SU-DHL-6 (cell line): ENCODE data around the gene HOXA5.

Experiments
- H2AFZ ChIP-seq: fragments of 200-600 bp; sonication (generic); 2 replicates; pipeline ENCODE4 v1.6.1; 2014; ENCODE audit warnings: low read depth, mild to moderate bottlenecking, moderate library complexity, mixed read lengths, antibody characterized with exemption, low read length; ENCODE audit not compliant: severe bottlenecking
- H3F3A ChIP-seq: fragments of 200-600 bp; shearing (Covaris generic); 2 replicates; pipeline ENCODE4 v1.6.0; 2016; ENCODE audit warnings: antibody characterized with exemption, mild to moderate bottlenecking; ENCODE audit not compliant: insufficient read depth
- H3K27ac ChIP-seq: fragments of 200-600 bp; sonication (generic); 2 replicates; pipeline ENCODE4 v1.5.1; 2016; ENCODE audit warnings: low read depth, mild to moderate bottlenecking, low read length, moderate library complexity, mixed read lengths
- H3K27me3 ChIP-seq: fragments of 200-600 bp; sonication (generic), shearing (Covaris generic); 2 replicates; pipeline ENCODE4 v1.6.0; 2014; ENCODE audit warnings: mild to moderate bottlenecking, low read length
- H3K36me3 ChIP-seq: fragments of 200-600 bp; sonication (generic); 2 replicates; pipeline ENCODE4 v1.6.1; 2014; ENCODE audit warnings: mild to moderate bottlenecking, low read length, mixed read lengths
- H3K4me2 ChIP-seq: fragments of 300-600, 200-600 bp; shearing (Covaris generic), sonication (generic); 2 replicates; pipeline ENCODE4 v1.6.0; 2014; ENCODE audit warnings: low read length, low read depth, mild to moderate bottlenecking; ENCODE audit not compliant: poor library complexity, severe bottlenecking
- H3K4me3 ChIP-seq: fragments of 200-600 bp; sonication (generic); 2 replicates; pipeline ENCODE4 v1.5.1; 2014; ENCODE audit warnings: antibody characterized with exemption, low read length, mild to moderate bottlenecking, mixed read lengths; ENCODE audit not compliant: insufficient read depth, poor library complexity, severe bottlenecking
- H3K79me2 ChIP-seq: fragments of 200-600 bp; sonication (generic); 2 replicates; pipeline ENCODE4 v1.6.1; 2014; ENCODE audit warnings: mild to moderate bottlenecking, low read length, moderate library complexity; ENCODE audit not compliant: insufficient read depth
- H3K9ac ChIP-seq: fragments of 200-600 bp; sonication (generic); 2 replicates; pipeline ENCODE4 v1.7.0; 2014; ENCODE audit warnings: mild to moderate bottlenecking, low read length
- H3K9me2 ChIP-seq: fragments of 200-600 bp; sonication (generic); replicated peaks from 2 replicates; pipeline ENCODE4 v1.6.1; 2014; ENCODE audit warnings: low read length; ENCODE audit not compliant: insufficient read depth
- H3K9me3 ChIP-seq: fragments of 200-600 bp; sonication (generic); 2 replicates; pipeline ENCODE4 v1.6.1; 2014; ENCODE audit warnings: low read length, mixed read lengths; ENCODE audit not compliant: insufficient read depth
- H4K20me1 ChIP-seq: fragments of 200-600 bp; sonication (generic); 2 replicates; pipeline ENCODE4 v1.6.1; 2014; ENCODE audit warnings: low read depth, mild to moderate bottlenecking, antibody characterized with exemption, low read length, moderate library complexity, mixed read lengths
- EZH2phosphoT487 ChIP-seq: fragments of 200-600 bp; sonication (generic), shearing (Covaris generic); conservative IDR thresholded peaks from 2 replicates; pipeline ENCODE4 v1.6.1; 2018; ENCODE audit warnings: mild to moderate bottlenecking, antibody characterized with exemption, low read length, moderate library complexity, mixed read lengths
- TF ChIP-seq, protein P1 (sequence below): fragments of 200-600 bp; sonication (generic); IDR thresholded peaks from one replicate; pipeline ENCODE4 v1.5.1; 2017; ENCODE audit warnings: antibody characterized with exemption, mild to moderate bottlenecking, low read length, moderate library complexity; ENCODE audit not compliant: insufficient read depth, poor library complexity, severe bottlenecking

HOXA5 gene

DNA sequence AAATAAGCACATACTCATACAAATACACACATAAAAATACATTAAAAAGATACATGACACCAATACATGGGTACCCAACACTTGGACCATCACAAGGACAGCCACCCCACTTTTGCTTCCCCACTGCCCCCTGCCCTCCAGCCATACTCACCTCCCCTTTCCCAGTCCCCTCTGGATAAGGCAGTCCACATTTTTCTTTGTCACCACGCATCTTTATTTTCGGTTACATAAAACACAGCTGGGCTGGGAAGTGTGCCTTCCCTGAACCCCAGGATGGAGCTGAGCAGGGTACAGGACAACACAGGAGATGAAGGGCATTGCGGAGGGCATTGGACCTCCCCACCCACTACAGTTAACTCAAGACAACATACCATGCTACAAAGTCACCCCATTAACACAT lies 10.0 kb upstream of the HOXA5 start:
- Histone ChIP-seq H3K9me2 (no peaks in the 10 kb centered on the region), H3K4me2 (no peak overlapping the region), H3K27ac (no peak overlapping the region), H3K79me2 (peaks cover 19% of the 10 kb centered on the region; the same call in 1 of the 2 replicates), H4K20me1 (no peaks in the 10 kb centered on the region), H3K27me3 (no peaks in the 10 kb centered on the region), H2AFZ (no peak overlapping the region), H3F3A (peaks cover 8% of the 10 kb centered on the region; the same call in 1 of the 2 replicates), H3K9me3 (no peaks in the 10 kb centered on the region), H3K9ac (no peak overlapping the region), H3K4me3 (no peak overlapping the region), H3K36me3 (0 out of 2 replicates have a peak, but pooled peaks cover 4% of the 10 kb centered on the region)
- TF ChIP-seq, protein P1, sequence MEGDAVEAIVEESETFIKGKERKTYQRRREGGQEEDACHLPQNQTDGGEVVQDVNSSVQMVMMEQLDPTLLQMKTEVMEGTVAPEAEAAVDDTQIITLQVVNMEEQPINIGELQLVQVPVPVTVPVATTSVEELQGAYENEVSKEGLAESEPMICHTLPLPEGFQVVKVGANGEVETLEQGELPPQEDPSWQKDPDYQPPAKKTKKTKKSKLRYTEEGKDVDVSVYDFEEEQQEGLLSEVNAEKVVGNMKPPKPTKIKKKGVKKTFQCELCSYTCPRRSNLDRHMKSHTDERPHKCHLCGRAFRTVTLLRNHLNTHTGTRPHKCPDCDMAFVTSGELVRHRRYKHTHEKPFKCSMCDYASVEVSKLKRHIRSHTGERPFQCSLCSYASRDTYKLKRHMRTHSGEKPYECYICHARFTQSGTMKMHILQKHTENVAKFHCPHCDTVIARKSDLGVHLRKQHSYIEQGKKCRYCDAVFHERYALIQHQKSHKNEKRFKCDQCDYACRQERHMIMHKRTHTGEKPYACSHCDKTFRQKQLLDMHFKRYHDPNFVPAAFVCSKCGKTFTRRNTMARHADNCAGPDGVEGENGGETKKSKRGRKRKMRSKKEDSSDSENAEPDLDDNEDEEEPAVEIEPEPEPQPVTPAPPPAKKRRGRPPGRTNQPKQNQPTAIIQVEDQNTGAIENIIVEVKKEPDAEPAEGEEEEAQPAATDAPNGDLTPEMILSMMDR, result no peak
- no peak for TF ChIP-seq EZH2phosphoT487

DNA sequence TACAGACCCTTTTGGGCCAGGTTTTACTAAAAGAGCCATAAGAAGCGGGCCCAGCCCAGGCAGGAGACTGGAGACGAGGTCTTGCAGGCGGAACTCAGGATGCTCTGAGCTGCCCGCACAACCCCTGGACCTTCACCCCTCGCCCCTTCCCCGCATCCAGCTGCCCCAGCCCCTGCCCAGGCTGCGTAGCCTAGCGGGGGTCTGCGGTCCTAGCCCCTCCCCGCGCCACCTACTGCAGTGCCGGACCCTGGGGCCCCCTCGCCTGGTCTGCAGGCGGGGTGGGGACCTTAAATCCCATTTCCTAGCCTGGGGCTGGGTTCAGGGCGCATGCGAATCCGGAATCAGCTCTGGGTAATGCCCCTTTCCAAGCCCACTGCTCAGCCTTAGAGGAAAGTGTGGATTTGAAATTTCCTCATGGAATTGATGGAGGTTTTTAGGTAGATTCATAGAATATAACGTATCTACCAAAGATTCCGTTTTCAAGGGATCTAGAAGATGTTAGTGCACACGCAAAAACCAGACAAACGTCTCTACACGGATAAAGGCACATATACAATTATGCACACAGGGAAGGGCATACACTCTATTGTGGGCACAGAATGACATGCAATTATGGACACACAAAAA lies 9.4 kb upstream of the HOXA5 start:
- H3K9ac ChIP-seq, result no peak overlapping the region
- no peak overlapping the region for H3K4me2 ChIP-seq
- H3K9me2 ChIP-seq, result no peaks in the 10 kb centered on the region
- H4K20me1 ChIP-seq, result no peaks in the 10 kb centered on the region
- H2AFZ ChIP-seq, result no peak overlapping the region
- H3K36me3 ChIP-seq, result 0 out of 2 replicates have a peak, but pooled peaks cover 4% of the 10 kb centered on the region
- H3K4me3 ChIP-seq, result no peak overlapping the region
- no peaks in the 10 kb centered on the region for H3K27me3 ChIP-seq
- H3K27ac ChIP-seq, result no peak overlapping the region
- no peak for TF ChIP-seq EZH2phosphoT487
- H3K9me3 ChIP-seq, result no peaks in the 10 kb centered on the region
- H3K79me2 ChIP-seq, result peaks cover 19% of the 10 kb centered on the region; the same call in 1 of the 2 replicates
- H3F3A ChIP-seq, result peaks cover 8% of the 10 kb centered on the region; the same call in 1 of the 2 replicates

DNA sequence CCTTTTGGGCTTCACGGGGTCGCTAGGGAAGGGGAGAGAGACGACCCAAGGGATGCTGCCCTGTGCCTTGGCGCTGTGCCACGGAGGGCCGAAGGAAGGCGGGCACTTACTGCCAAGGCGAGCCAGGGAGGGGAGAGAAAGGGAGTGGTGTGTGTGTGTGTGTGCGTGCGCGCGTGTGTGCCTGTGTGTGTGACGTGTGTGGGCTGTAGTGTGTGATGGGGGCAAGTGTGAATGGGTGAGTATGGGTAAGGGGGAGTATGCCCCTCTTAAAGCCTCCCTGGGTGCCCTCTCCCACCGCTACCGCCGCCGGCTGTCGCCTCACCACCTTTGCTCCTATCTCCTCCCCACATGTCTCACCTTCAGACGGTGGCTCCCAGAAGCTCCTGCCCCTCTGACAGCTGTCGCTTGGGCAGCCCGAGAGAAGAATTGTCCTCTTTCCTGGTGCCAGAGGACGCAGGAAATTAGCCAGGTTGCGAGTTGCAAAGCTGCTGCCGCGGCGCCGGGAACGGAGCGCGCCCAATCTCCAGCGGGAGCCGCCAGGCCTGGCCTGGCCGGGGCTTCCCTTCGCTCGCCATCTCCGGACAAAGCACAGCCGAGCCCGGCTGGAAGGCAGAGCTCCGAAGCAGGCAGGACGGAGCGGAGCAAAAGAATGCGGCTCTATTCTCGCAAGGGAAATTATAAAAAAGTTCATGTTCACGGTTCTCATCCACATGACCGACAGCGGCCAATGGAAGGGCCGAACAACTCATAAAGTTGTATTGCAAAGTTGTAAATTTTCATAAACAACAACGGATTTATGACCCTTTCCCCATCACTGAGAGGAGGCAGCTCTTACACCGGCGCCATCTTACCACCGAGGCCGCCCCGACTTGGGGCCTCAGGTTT lies 8.7 kb upstream of the HOXA5 start, which contains the start of gene HOXA3:
HOXA3 (minus strand) TSS at position 653 of the 885 bp plus-strand sequence. CDS start 41,943 bp downstream, outside the sequence.
- H3K4me2 ChIP-seq, result peak within 1 kb of the TSS; percentile 73
- peaks cover 19% of the 10 kb centered on the region; the same call in 1 of the 2 replicates for H3K79me2 ChIP-seq
- no peaks in the 10 kb centered on the region for H3K9me2 ChIP-seq
- no peaks in the 10 kb centered on the region for H4K20me1 ChIP-seq
- H3K27me3 ChIP-seq, result no peaks in the 10 kb centered on the region
- TF ChIP-seq, protein P1, result no peak
- H3K4me3 ChIP-seq, result peak within 1 kb of the TSS; percentile 62
- H3F3A ChIP-seq, result peaks cover 6% of the 10 kb centered on the region; the same call in 1 of the 2 replicates
- peak within 1 kb of the TSS; percentile 93 for H2AFZ ChIP-seq
- 0 out of 2 replicates have a peak, but pooled peaks cover 4% of the 10 kb centered on the region for H3K36me3 ChIP-seq
- no peaks in the 10 kb centered on the region for H3K9me3 ChIP-seq
- peak within 1 kb of the TSS; percentile 75 for H3K9ac ChIP-seq
- H3K27ac ChIP-seq, result no peak within 1 kb of the TSS
